Keratinocyte (primary cell): ENCODE results near the gene TYW3.

Experiments
- EZH2 ChIP-seq: IDR thresholded peaks from one replicate; pipeline ENCODE4 v1.6.1; 2012; ENCODE audit warnings: inconsistent platforms, mild to moderate bottlenecking, low read length, moderate library complexity
- TF ChIP-seq, protein P1 (sequence below), 3 experiments: IDR thresholded peaks in 1 of 3; conservative IDR thresholded peaks in 1 of 3; optimal IDR thresholded peaks in 1 of 3; 2 replicates in 2 of 3; 3 replicates in 1 of 3; pipeline versions ENCODE3 to v1.5.1; 2011; ENCODE audit warnings: low read length in 3 of 3, mild to moderate bottlenecking in 3 of 3, moderate library complexity in 2 of 3, control low read depth in 1 of 3, inconsistent platforms in 1 of 3; ENCODE audit not compliant: insufficient read depth in 2 of 3; ENCODE audit errors: extremely low read depth in 1 of 3

DNA sequence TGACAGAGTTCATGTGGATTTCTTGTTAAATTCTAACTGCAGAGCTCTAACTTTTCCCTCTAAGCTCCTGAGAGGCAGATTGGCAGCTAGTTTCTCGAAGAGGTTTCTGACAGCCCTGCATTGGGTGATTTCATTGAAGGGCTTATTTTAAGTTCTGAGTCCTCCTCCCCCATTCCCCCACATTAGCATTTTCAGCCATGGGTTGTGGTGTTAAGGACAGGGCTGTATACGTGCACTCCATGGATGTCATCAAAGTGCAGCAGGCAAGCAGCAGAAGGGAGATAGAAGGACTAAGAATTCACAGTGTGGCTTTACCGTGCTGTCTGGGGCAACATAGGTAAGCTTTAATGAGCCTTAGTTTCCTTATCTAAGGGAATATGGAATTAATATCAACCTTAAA, 19.1 kb upstream of the TYW3 start:
- TF ChIP-seq, protein P1, sequence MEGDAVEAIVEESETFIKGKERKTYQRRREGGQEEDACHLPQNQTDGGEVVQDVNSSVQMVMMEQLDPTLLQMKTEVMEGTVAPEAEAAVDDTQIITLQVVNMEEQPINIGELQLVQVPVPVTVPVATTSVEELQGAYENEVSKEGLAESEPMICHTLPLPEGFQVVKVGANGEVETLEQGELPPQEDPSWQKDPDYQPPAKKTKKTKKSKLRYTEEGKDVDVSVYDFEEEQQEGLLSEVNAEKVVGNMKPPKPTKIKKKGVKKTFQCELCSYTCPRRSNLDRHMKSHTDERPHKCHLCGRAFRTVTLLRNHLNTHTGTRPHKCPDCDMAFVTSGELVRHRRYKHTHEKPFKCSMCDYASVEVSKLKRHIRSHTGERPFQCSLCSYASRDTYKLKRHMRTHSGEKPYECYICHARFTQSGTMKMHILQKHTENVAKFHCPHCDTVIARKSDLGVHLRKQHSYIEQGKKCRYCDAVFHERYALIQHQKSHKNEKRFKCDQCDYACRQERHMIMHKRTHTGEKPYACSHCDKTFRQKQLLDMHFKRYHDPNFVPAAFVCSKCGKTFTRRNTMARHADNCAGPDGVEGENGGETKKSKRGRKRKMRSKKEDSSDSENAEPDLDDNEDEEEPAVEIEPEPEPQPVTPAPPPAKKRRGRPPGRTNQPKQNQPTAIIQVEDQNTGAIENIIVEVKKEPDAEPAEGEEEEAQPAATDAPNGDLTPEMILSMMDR (optimal IDR thresholded peaks at IDR 0.05 in 1 of 3, IDR thresholded peaks at IDR 0.05 in 1 of 3, conservative IDR thresholded peaks at IDR 0.05 in 1 of 3; ENCODE audit: extremely low read depth in 1 of 3, insufficient read depth in 2 of 3, low read length in 3 of 3), result no peak
- no peak for TF ChIP-seq EZH2
